Measurements from ENCODE around the gene TBL1X. TPM values are rescaled to one million over a fixed set of nuclear protein-coding genes. Genes with fewer than 3 reads are reported as not detected.

Gene TBL1X
- total RNA-seq, 1 experiment from 2014 or later: 17.6 TPM

GRCh38 chrX:9510366-9510765, 45.5 kb downstream of the TBL1X start:
- POLR2A ChIA-PET (ENCODE audit: unreplicated experiment): no interaction called here

DNA sequence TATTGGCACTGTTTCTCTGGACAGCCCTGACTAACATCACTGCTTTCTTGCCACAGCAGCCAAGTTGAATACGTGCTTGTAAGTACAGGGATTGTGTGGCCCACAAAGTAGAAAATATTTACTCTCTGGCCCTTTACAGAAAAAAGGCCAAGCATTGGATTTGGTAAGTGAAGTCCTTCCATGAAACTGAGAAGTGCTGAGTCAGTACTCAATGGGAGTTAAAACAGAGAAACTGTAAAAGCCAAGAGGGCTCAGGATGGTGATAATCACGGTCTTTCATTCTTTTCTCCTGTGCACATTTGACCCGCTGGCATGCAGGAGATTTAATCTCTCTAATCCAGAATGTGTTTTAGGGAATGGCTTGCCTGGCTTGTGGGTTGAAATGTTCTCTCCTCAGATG, 46.1 kb downstream of the TBL1X start:
- Histone ChIP-seq H3K27ac (no peak overlapping the region), H3F3A (ENCODE audit: insufficient read depth, low read depth) (no peaks in the 10 kb centered on the region), H3K4me1 (replicated peaks; ENCODE audit: insufficient read depth) (no peaks in the 10 kb centered on the region), H3K9me3 (ENCODE audit: insufficient read depth, low read depth) (no peaks in the 10 kb centered on the region), H3K4me2 (no peak overlapping the region), H3K9me2 (ENCODE audit: insufficient read depth) (no peaks in the 10 kb centered on the region), H3K27me3 (ENCODE audit: insufficient read depth, low read depth) (no peaks in the 10 kb centered on the region), H3K36me3 (ENCODE audit: low read depth) (no peaks in the 10 kb centered on the region), H3K79me2 (ENCODE audit: low read depth) (no peaks in the 10 kb centered on the region), H3K4me3 (no peak overlapping the region), H2AFZ (no peak overlapping the region), H4K20me1 (ENCODE audit: insufficient read depth) (no peaks in the 10 kb centered on the region)
- intact Hi-C loops (cut with micrococcal nuclease; ENCODE audit: unreplicated experiment): no loop called here
- TF ChIP-seq, protein P1, sequence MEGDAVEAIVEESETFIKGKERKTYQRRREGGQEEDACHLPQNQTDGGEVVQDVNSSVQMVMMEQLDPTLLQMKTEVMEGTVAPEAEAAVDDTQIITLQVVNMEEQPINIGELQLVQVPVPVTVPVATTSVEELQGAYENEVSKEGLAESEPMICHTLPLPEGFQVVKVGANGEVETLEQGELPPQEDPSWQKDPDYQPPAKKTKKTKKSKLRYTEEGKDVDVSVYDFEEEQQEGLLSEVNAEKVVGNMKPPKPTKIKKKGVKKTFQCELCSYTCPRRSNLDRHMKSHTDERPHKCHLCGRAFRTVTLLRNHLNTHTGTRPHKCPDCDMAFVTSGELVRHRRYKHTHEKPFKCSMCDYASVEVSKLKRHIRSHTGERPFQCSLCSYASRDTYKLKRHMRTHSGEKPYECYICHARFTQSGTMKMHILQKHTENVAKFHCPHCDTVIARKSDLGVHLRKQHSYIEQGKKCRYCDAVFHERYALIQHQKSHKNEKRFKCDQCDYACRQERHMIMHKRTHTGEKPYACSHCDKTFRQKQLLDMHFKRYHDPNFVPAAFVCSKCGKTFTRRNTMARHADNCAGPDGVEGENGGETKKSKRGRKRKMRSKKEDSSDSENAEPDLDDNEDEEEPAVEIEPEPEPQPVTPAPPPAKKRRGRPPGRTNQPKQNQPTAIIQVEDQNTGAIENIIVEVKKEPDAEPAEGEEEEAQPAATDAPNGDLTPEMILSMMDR (conservative IDR thresholded peaks at IDR 0.05): no peak
- TF ChIP-seq EZH2 (IDR thresholded peaks at IDR 0.05; ENCODE audit: low read depth): no peak
- ChIA-PET CTCF (no interaction called here), POLR2A (ENCODE audit: unreplicated experiment) (no interaction called here)
- DNase-seq: no peak
- BruUV-seq (replicated peaks): no TSS peak

More at GRCh38 chrX:9510366-9510765, 45.5 kb downstream of the TBL1X start:
- Histone ChIP-seq H3K27me3 (ENCODE audit: insufficient read depth, low read depth) (no peaks in the 10 kb centered on the region), H3K9me3 (ENCODE audit: insufficient read depth, low read depth) (no peaks in the 10 kb centered on the region), H3K4me1 (replicated peaks; ENCODE audit: insufficient read depth) (no peaks in the 10 kb centered on the region), H4K20me1 (ENCODE audit: insufficient read depth) (no peaks in the 10 kb centered on the region), H3K4me2 (no peak overlapping the region), H3K79me2 (ENCODE audit: low read depth) (no peaks in the 10 kb centered on the region), H3K36me3 (ENCODE audit: low read depth) (no peaks in the 10 kb centered on the region), H3F3A (ENCODE audit: insufficient read depth, low read depth) (no peaks in the 10 kb centered on the region), H3K4me3 (no peak overlapping the region), H2AFZ (no peak overlapping the region), H3K9me2 (ENCODE audit: insufficient read depth) (no peaks in the 10 kb centered on the region), H3K27ac (no peak overlapping the region)
- CTCF ChIA-PET: no interaction called here
- no TSS peak for BruUV-seq (replicated peaks)
- TF ChIP-seq EZH2 (IDR thresholded peaks at IDR 0.05; ENCODE audit: low read depth): no peak
- TF ChIP-seq, protein P1 (conservative IDR thresholded peaks at IDR 0.05): no peak
- intact Hi-C loops (cut with micrococcal nuclease; ENCODE audit: unreplicated experiment): no loop called here
- no peak for DNase-seq

DNA sequence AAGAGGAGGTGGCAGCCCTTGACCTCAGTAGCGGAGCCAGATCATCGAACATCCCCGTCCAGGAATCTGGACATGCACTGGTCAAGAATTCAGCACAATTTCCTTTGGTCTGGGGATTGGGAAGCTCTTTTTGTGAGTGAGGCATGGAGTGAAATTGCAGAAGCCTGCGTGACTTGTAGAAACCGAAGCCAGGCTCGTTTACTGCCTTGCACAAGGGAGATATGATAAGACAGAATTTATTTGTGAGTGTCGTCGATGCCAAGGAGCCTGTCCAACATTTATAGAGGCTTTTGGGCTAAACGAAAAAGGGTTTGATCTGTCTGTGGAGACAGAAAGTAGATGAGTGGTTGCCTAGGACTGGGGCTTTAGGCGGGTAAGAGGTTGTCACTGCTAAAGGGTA, 50.6 kb downstream of the TBL1X start:
- BruUV-seq (replicated peaks): no TSS peak
- intact Hi-C loops (cut with micrococcal nuclease; ENCODE audit: unreplicated experiment): no loop called here
- no peak for DNase-seq
- ChIA-PET CTCF (no interaction called here), POLR2A (ENCODE audit: unreplicated experiment) (no interaction called here)
- H3K36me3 ChIP-seq (ENCODE audit: low read depth): no peaks in the 10 kb centered on the region
- H4K20me1 ChIP-seq (ENCODE audit: insufficient read depth): no peaks in the 10 kb centered on the region
- no peaks in the 10 kb centered on the region for H3K27me3 ChIP-seq (ENCODE audit: insufficient read depth, low read depth)
- no peaks in the 10 kb centered on the region for H3K9me3 ChIP-seq (ENCODE audit: insufficient read depth, low read depth)
- H3K4me1 ChIP-seq (replicated peaks; ENCODE audit: insufficient read depth): no peaks in the 10 kb centered on the region
- H3K79me2 ChIP-seq (ENCODE audit: low read depth): no peaks in the 10 kb centered on the region
- TF ChIP-seq, protein P1 (conservative IDR thresholded peaks at IDR 0.05): no peak
- H3K9me2 ChIP-seq (ENCODE audit: insufficient read depth): no peaks in the 10 kb centered on the region
- H3K4me2 ChIP-seq: no peak overlapping the region
- no peak overlapping the region for H3K27ac ChIP-seq
- H3K4me3 ChIP-seq: no peak overlapping the region
- H3F3A ChIP-seq (ENCODE audit: insufficient read depth, low read depth): no peaks in the 10 kb centered on the region
- no peak overlapping the region for H2AFZ ChIP-seq

All from PC-9 (cell line).